Measurements from ENCODE around the gene ACOT8.
A peak's percentile ranks its signal among the peaks of the same experiment; 100 is the strongest.

ACOT8 gene

DNA sequence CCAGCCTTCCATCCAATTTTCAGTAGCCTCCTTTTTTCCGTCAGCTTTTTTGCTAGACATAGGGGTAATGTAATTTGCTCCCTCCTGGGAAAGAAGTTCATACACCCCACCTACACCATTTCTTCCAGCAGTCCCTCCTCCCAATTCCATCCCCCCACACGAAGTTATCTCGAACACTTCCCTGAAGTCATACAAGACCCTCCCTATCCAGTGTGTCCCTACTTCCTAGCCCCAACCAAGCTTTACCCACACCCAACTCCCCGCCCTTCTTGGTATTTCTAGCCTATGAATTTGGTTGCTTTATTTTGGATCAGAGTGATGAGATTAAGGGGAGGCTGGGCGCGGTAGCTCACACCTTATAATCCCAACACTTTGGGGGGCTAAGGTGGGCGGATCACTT is 43.7 kb downstream of the ACOT8 start:
- no peak; the same call in 1 of the 2 replicates for TF ChIP-seq POLR2AphosphoS5 (IDR thresholded peaks at IDR 0.05; ENCODE audit: low read depth, low read length)
- TF ChIP-seq TAF1 (IDR thresholded peaks at IDR 0.05; ENCODE audit: borderline replicate concordance, insufficient read depth, low read length), result no peak
- no peak for TF ChIP-seq REST (IDR thresholded peaks at IDR 0.05; ENCODE audit: insufficient read depth in 1 of 2, low read depth in 2 of 2, low read length in 2 of 2)
- TF ChIP-seq FOXP2 (optimal IDR thresholded peaks at IDR 0.05; ENCODE audit: borderline replicate concordance, extremely low read depth, extremely low read length, insufficient read depth), result no peak
- no peak for TF ChIP-seq SIN3A (IDR thresholded peaks at IDR 0.05; ENCODE audit: borderline replicate concordance, insufficient read depth, low read length)

GRCh38 chr20:45813006-45813340 is 44.2 kb downstream of the ACOT8 start:
- TF ChIP-seq REST (IDR thresholded peaks at IDR 0.05; ENCODE audit: insufficient read depth in 1 of 2, low read depth in 2 of 2, low read length in 2 of 2) (no peak), SIN3A (IDR thresholded peaks at IDR 0.05; ENCODE audit: borderline replicate concordance, insufficient read depth, low read length) (no peak), TAF1 (IDR thresholded peaks at IDR 0.05; ENCODE audit: borderline replicate concordance, insufficient read depth, low read length) (no peak), POLR2AphosphoS5 (IDR thresholded peaks at IDR 0.05; ENCODE audit: low read depth, low read length) (no peak), FOXP2 (optimal IDR thresholded peaks at IDR 0.05; ENCODE audit: borderline replicate concordance, extremely low read depth, extremely low read length, insufficient read depth) (no peak)

GRCh38 chr20:45812157-45813005 is 44.8 kb downstream of the ACOT8 start, which contains the start of gene UBE2C:
Gene UBE2C, plus strand, starts transcription at chr20:45812644. Its CDS starts 52 bp downstream, at chr20:45812696.
- TF ChIP-seq POLR2AphosphoS5 (IDR thresholded peaks at IDR 0.05; ENCODE audit: low read depth, low read length), result peak; percentile 67
- 0 out of 4 replicates have a peak, but pooled peaks of 1 of the 2 experiments have one; percentile 20 for TF ChIP-seq REST (IDR thresholded peaks at IDR 0.05; ENCODE audit: insufficient read depth in 1 of 2, low read depth in 2 of 2, low read length in 2 of 2)
- TF ChIP-seq SIN3A (IDR thresholded peaks at IDR 0.05; ENCODE audit: borderline replicate concordance, insufficient read depth, low read length), result peak; percentile 58; the same call in 1 of the 2 replicates
- TF ChIP-seq FOXP2 (optimal IDR thresholded peaks at IDR 0.05; ENCODE audit: borderline replicate concordance, extremely low read depth, extremely low read length, insufficient read depth), result no peak
- TF ChIP-seq TAF1 (IDR thresholded peaks at IDR 0.05; ENCODE audit: borderline replicate concordance, insufficient read depth, low read length), result peak; percentile 57; the same call in 1 of the 2 replicates

GRCh38 chr20:45810191-45810970 is 46.8 kb downstream of the ACOT8 start:
- no peak for TF ChIP-seq TAF1 (IDR thresholded peaks at IDR 0.05; ENCODE audit: borderline replicate concordance, insufficient read depth, low read length)

DNA sequence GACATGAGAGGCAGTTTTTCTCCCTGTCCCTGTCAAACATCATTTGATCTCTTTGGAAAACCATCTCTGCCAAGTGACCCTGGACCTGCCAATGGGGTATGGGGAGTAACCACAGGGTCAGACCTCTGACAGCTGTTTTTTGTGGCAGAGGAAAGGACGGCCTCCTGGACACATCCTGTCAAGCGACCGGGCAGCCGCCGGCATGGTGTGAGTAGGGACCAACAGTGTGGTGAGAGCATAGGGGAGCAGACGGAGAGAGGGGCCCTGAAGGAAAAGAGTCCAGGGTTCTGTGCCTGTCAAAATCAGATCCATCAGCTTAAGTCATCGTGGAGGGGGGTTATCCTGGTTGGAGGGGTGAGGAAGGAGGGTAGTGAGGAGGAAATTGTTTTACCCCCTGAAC is 55.3 kb downstream of the ACOT8 start:
- TF ChIP-seq SIN3A (IDR thresholded peaks at IDR 0.05; ENCODE audit: borderline replicate concordance, insufficient read depth, low read length), result no peak
- no peak for TF ChIP-seq REST (IDR thresholded peaks at IDR 0.05; ENCODE audit: insufficient read depth in 1 of 2, low read depth in 2 of 2, low read length in 2 of 2)
- no peak for TF ChIP-seq TAF1 (IDR thresholded peaks at IDR 0.05; ENCODE audit: borderline replicate concordance, insufficient read depth, low read length)
- no peak for TF ChIP-seq FOXP2 (optimal IDR thresholded peaks at IDR 0.05; ENCODE audit: borderline replicate concordance, extremely low read depth, extremely low read length, insufficient read depth)
- no peak for TF ChIP-seq POLR2AphosphoS5 (IDR thresholded peaks at IDR 0.05; ENCODE audit: low read depth, low read length)

Measured in PFSK-1 (cell line).